Activated CD4-positive, alpha-beta memory T cell treated with anti-CD3 and anti-CD28 coated beads, Interleukin-2, amount 10 ng/mL, durations not matched to agents 7 days and 5 days (primary cell): ENCODE data around the gene IP6K3. TPM values are rescaled to one million over a fixed set of nuclear protein-coding genes. Genes with fewer than 3 reads are reported as not detected.

Experiments
- CTCF ChIA-PET: fragments of 350-600 bp; sonication (Branson Sonifier 250); formaldehyde crosslinking; loops from one replicate; lab custom pipeline; 2021; ENCODE audit warnings: antibody characterized with exemption, inconsistent platforms; lab: Charles Lee
- POLR2A ChIA-PET: fragments of 350-600 bp; sonication (Branson Sonifier 250); formaldehyde crosslinking; loops from one replicate; lab custom pipeline; 2021; ENCODE audit warnings: antibody characterized with exemption; lab: Charles Lee
- DNase-seq: peaks from one replicate; pipeline ENCODE4 v3.0.0-alpha.2; 2020
- H3K27ac Mint-ChIP-seq: one replicate; pipeline ENCODE4 v1.8.0; 2021; ENCODE audit warnings: mild to moderate bottlenecking, mixed read lengths
- H3K27me3 Mint-ChIP-seq: one replicate; pipeline ENCODE4 v1.8.0; 2021; ENCODE audit warnings: mixed read lengths
- H3K36me3 Mint-ChIP-seq: one replicate; pipeline ENCODE4 v1.8.0; 2021; ENCODE audit warnings: low read depth, mixed read lengths
- H3K4me1 Mint-ChIP-seq: one replicate; pipeline ENCODE4 v1.8.0; 2021; ENCODE audit warnings: mixed read lengths
- H3K4me3 Mint-ChIP-seq: one replicate; pipeline ENCODE4 v1.8.0; 2021; ENCODE audit warnings: mild to moderate bottlenecking, mixed read lengths
- H3K9me3 Mint-ChIP-seq: one replicate; pipeline ENCODE4 v1.8.0; 2021; ENCODE audit warnings: mixed read lengths
- total RNA-seq, 2 experiments: library from RNA; stranded (reverse); gene quantifications; one replicate each; pipeline ENCODE4 v1.2.3, GENCODE V29; 2021

The IP6K3 gene
- total RNA-seq, 2 experiments from 2014 or later = not detected

GRCh38 chr6:33785778-33786177 is 39.1 kb upstream of the IP6K3 start:
- Mint-ChIP-seq H3K9me3 (no peaks in the 10 kb centered on the region), H3K4me1 (peaks cover 50% of the 10 kb centered on the region), H3K4me3 (no peak overlapping the region), H3K36me3 (peaks cover 58% of the 10 kb centered on the region), H3K27ac (no peak overlapping the region), H3K27me3 (no peaks in the 10 kb centered on the region)
- DNase-seq = no peak
- CTCF ChIA-PET = interaction anchor here (0.8 to 4.6 kb wide), 2 partner anchors 14 to 378 kb away, joined by 3 to 22 read pairs; no protein-coding TSS in a partner anchor
- POLR2A ChIA-PET = interaction anchor here (3.1 kb wide), 1 partner anchor 14 kb away, joined by 18 read pairs; no protein-coding TSS in a partner anchor

DNA sequence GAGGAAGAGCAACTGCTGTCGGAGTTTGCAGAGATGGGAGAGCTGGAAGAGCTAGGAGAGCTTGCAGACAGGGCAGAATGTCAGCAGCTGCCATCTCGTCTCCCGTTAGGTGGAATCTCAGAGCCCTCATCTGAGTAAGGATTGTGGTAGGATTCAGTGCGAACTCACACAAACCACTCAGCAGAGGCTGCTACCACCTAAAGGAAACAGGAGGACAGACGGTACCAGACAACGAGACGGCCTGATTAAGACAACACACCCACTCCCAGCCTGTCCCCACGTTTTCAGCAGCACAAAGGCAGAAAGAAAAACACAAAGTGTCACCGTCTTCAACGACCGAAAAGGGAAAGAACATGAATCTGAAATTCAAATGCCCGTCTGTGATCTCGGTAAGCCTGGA is 38.1 kb upstream of the IP6K3 start:
- H3K4me1 Mint-ChIP-seq = peaks cover 50% of the 10 kb centered on the region
- DNase-seq = no peak
- ChIA-PET CTCF (interaction anchor here (4.6 kb wide), 1 partner anchor 13 kb away, joined by 22 read pairs; no protein-coding TSS in a partner anchor), POLR2A (no interaction called here)
- H3K36me3 Mint-ChIP-seq = peaks cover 68% of the 10 kb centered on the region
- H3K9me3 Mint-ChIP-seq = no peaks in the 10 kb centered on the region
- no peak overlapping the region for H3K4me3 Mint-ChIP-seq
- H3K27ac Mint-ChIP-seq = no peak overlapping the region
- H3K27me3 Mint-ChIP-seq = no peaks in the 10 kb centered on the region

- H3K27me3 Mint-ChIP-seq = no peaks in the 10 kb centered on the region
- peaks cover 42% of the 10 kb centered on the region for H3K4me1 Mint-ChIP-seq
- ChIA-PET POLR2A (no interaction called here), CTCF (interaction anchor here (4.6 kb wide), 1 partner anchor 12 kb away, joined by 22 read pairs; no protein-coding TSS in a partner anchor)
- H3K27ac Mint-ChIP-seq = no peak overlapping the region
- DNase-seq = no peak
- no peaks in the 10 kb centered on the region for H3K9me3 Mint-ChIP-seq
- H3K4me3 Mint-ChIP-seq = no peak overlapping the region
- peaks cover 76% of the 10 kb centered on the region for H3K36me3 Mint-ChIP-seq
These were observed 37.2 kb upstream of the IP6K3 start for GRCh38 chr6:33783781-33784520.

GRCh38 chr6:33782561-33782960 is 35.9 kb upstream of the IP6K3 start:
- Mint-ChIP-seq H3K27ac (no peak overlapping the region), H3K9me3 (no peaks in the 10 kb centered on the region), H3K36me3 (peaks cover 82% of the 10 kb centered on the region), H3K27me3 (no peaks in the 10 kb centered on the region), H3K4me1 (peaks cover 37% of the 10 kb centered on the region), H3K4me3 (no peak overlapping the region)
- CTCF ChIA-PET = interaction anchor here (1.0 kb wide), 1 partner anchor 11 kb away, joined by 3 read pairs; no protein-coding TSS in a partner anchor
- DNase-seq = no peak
- POLR2A ChIA-PET = no interaction called here

DNA sequence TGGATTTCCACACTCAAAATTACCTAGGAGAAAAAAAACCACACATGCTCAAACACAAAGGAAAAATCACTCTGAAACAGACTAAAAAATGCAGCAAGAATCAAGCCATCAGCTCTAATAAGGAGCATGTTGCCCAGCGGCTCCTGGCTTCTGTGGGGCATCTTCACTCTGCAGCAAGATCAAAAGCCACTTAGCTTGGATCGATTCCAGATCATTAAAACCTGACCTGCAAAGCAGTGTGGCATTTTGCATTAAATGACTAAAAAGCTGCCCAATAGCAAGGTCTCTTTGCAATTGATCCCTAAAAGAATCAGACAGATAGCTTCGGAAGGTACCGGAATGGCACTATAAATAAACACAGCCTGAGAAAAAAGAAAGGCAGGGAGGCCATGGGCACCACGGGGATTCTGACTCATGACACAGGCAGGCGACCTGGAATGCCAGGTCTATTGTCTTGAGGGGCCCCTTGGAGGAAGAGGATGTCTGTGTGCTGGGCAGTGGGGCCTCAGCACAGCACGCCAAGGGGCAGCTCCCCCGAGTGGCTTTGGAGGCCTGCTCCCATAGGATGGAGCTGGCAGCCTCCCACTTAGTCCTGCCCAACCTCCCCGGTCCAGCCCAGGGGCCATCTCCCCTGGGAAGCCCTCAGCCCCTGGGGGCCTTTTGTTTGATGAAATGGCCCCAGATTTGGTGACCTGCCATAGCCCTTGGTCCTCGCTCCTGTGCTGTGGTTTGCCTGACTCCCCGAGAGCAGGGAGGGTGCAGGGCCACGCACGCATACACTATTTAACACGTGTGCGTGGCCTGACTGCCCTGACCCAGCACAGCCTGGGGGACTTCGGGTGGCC is 34.6 kb upstream of the IP6K3 start:
- no peak for DNase-seq
- peaks cover 24% of the 10 kb centered on the region for H3K4me1 Mint-ChIP-seq
- no peaks in the 10 kb centered on the region for H3K27me3 Mint-ChIP-seq
- CTCF ChIA-PET = interaction anchor here (1.0 to 1.1 kb wide), 2 partner anchors 10 to 13 kb away, joined by 3 read pairs; no protein-coding TSS in a partner anchor
- no peak overlapping the region for H3K27ac Mint-ChIP-seq
- POLR2A ChIA-PET = interaction anchor here (0.8 to 1.3 kb wide), 3 partner anchors 10 to 74 kb away, joined by 3 read pairs; no protein-coding TSS in a partner anchor
- peaks cover 90% of the 10 kb centered on the region for H3K36me3 Mint-ChIP-seq
- H3K4me3 Mint-ChIP-seq = no peak overlapping the region
- no peaks in the 10 kb centered on the region for H3K9me3 Mint-ChIP-seq

- Mint-ChIP-seq H3K27ac (no peak overlapping the region), H3K36me3 (peaks cover 89% of the 10 kb centered on the region), H3K27me3 (no peaks in the 10 kb centered on the region), H3K4me3 (no peak overlapping the region), H3K4me1 (peaks cover 10% of the 10 kb centered on the region), H3K9me3 (no peaks in the 10 kb centered on the region)
- no peak for DNase-seq
- ChIA-PET CTCF (interaction anchor here (1.0 to 1.9 kb wide), 5 partner anchors 10 to 248 kb away, joined by 3 to 6 read pairs (median 5); partner anchors contain the start of gene UQCC2), POLR2A (interaction anchor here (3.3 kb wide), 1 partner anchor 8 kb away, joined by 21 read pairs; the partner anchor contains the start of gene LEMD2)
These were observed 33.2 kb upstream of the IP6K3 start for GRCh38 chr6:33779895-33780294.

GRCh38 chr6:33779290-33779689 is 32.6 kb upstream of the IP6K3 start:
- Mint-ChIP-seq H3K27me3 (no peaks in the 10 kb centered on the region), H3K9me3 (no peaks in the 10 kb centered on the region), H3K36me3 (peaks cover 89% of the 10 kb centered on the region), H3K4me3 (no peak overlapping the region), H3K27ac (no peak overlapping the region), H3K4me1 (peaks cover 5% of the 10 kb centered on the region)
- CTCF ChIA-PET = interaction anchor here (0.6 to 1.9 kb wide), 7 partner anchors 9 to 248 kb away, joined by 3 to 6 read pairs (median 4); partner anchors contain the start of gene UQCC2
- POLR2A ChIA-PET = interaction anchor here (3.3 kb wide), 1 partner anchor 9 kb away, joined by 21 read pairs; the partner anchor contains the start of gene LEMD2
- no peak for DNase-seq

DNA sequence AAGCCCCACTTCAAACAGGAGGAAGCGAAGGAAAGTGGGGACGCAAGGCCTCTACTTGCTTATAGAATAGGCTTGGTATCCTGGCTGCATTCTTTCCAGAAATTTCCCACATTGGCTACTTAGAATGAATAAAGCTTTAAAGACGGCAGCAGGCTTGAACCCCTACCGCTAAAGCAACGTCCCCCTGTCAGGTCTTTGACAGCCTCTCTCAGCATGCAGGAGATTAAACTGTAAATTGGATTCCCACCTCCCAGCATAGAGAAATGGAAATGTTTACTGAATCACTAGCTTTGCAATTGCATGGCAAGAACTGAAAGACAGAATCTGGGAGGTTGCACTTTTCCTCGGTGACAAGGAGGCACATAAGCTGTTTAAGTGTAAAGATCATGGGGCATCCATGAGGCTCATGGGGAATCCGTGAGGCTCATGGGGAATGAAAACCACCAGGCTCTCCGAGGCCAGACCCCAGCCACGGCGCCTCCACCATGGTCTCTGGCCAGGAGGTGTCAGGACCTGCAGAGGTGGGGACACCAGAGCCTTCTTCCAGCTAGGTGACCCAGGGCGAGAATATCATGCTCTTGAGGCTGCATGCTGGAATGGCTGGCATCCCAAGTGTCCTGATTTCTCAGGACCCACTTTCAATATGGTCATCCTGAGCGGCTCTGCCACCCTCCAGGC is 31.9 kb upstream of the IP6K3 start:
- Mint-ChIP-seq H3K4me3 (no peak overlapping the region), H3K9me3 (no peaks in the 10 kb centered on the region), H3K27ac (no peak overlapping the region), H3K27me3 (no peaks in the 10 kb centered on the region), H3K36me3 (peaks cover 82% of the 10 kb centered on the region), H3K4me1 (no peaks in the 10 kb centered on the region)
- no peak for DNase-seq
- CTCF ChIA-PET = interaction anchor here (0.7 to 1.9 kb wide), 6 partner anchors 9 to 249 kb away, joined by 3 to 6 read pairs (median 4); partner anchors contain the start of gene UQCC2
- POLR2A ChIA-PET = interaction anchor here (3.3 kb wide), 1 partner anchor 9 kb away, joined by 21 read pairs; the partner anchor contains the start of gene LEMD2

DNA sequence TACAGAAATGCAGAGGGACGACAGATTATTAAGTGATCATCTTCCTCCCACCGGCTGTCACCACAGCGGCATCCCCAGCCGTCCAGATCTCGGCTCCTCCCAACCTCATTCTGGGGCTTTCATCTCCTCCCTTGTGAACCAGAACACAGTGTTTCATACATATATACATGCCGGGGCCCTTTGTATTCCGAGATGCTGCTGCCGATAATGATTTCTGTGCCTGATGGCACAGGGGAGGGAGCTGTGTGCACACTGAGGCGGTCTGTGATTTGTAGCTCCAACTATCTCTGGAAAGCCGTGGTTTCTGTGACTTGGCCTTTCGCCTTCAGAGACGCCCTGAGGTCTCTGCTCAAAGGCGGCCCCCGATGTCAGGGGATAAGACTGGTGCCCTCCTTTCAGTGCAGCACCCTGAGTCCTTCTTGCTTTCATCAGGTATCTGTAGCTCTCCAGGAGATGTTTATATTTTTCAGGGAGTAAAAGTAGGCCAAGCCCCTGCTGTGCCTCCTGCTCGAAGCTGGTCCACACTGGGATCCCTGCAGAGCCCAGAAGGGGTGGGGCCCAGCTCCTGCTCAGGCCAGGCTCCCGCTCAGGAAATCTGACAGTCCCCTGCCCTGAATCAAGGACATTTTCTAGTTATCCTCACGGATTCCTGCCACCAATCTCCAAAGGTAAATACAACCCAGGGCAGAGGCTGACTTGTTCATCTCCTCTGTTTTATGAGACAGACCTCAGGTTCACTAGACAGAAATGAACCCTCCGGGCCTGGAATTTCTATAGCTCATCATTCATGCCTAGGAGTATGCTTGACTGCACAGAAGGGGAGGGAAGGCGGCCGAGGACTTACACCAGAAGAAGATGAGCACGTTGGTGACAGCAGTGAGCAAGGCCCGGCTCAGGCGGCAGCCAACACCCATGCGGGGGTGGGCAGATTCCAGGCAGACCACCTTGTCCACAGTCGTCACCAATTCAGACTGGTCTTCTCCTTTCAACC is 31.0 kb upstream of the IP6K3 start:
- DNase-seq = no peak
- Mint-ChIP-seq H3K27ac (no peak overlapping the region), H3K36me3 (peaks cover 82% of the 10 kb centered on the region), H3K4me3 (no peak overlapping the region), H3K9me3 (no peaks in the 10 kb centered on the region), H3K27me3 (no peaks in the 10 kb centered on the region), H3K4me1 (no peaks in the 10 kb centered on the region)
- ChIA-PET CTCF (interaction anchor here (1.0 to 1.9 kb wide), 2 partner anchors 8 to 250 kb away, joined by 4 to 6 read pairs; no protein-coding TSS in a partner anchor), POLR2A (interaction anchor here (3.3 kb wide), 1 partner anchor 10 kb away, joined by 21 read pairs; the partner anchor contains the start of gene LEMD2)

GRCh38 chr6:33776764-33777163 is 30.1 kb upstream of the IP6K3 start:
- H3K27me3 Mint-ChIP-seq = no peaks in the 10 kb centered on the region
- ChIA-PET POLR2A (interaction anchor here (1.5 kb wide), 1 partner anchor 11 kb away, joined by 8 read pairs; no protein-coding TSS in a partner anchor), CTCF (no interaction called here)
- DNase-seq = no peak
- peaks cover 2% of the 10 kb centered on the region for H3K4me1 Mint-ChIP-seq
- H3K9me3 Mint-ChIP-seq = no peaks in the 10 kb centered on the region
- no peak overlapping the region for H3K4me3 Mint-ChIP-seq
- H3K36me3 Mint-ChIP-seq = peaks cover 82% of the 10 kb centered on the region
- H3K27ac Mint-ChIP-seq = no peak overlapping the region

- no peak for DNase-seq
- Mint-ChIP-seq H3K9me3 (no peaks in the 10 kb centered on the region), H3K4me3 (no peak overlapping the region), H3K4me1 (peaks cover 3% of the 10 kb centered on the region), H3K27ac (no peak overlapping the region), H3K36me3 (peaks cover 81% of the 10 kb centered on the region), H3K27me3 (no peaks in the 10 kb centered on the region)
- ChIA-PET POLR2A (interaction anchor here (1.5 kb wide), 1 partner anchor 11 kb away, joined by 8 read pairs; no protein-coding TSS in a partner anchor), CTCF (no interaction called here)
These were observed 29.5 kb upstream of the IP6K3 start for GRCh38 chr6:33776186-33776585.
